ENCODE data around the gene RFESD. TPM values are rescaled to one million over a fixed set of nuclear protein-coding genes. Genes with fewer than 3 reads are reported as not detected.
"Not testable (repeated sequence)": the region's sequence is repeated elsewhere in the genome, so short reads cannot be mapped to it uniquely, and the experiment has no call there.

The RFESD gene
- total and polyA plus RNA-seq, 2 donors (not counting 1 experiment from before 2014, with no cell fraction given), result 1.5 to 1.9 TPM

DNA sequence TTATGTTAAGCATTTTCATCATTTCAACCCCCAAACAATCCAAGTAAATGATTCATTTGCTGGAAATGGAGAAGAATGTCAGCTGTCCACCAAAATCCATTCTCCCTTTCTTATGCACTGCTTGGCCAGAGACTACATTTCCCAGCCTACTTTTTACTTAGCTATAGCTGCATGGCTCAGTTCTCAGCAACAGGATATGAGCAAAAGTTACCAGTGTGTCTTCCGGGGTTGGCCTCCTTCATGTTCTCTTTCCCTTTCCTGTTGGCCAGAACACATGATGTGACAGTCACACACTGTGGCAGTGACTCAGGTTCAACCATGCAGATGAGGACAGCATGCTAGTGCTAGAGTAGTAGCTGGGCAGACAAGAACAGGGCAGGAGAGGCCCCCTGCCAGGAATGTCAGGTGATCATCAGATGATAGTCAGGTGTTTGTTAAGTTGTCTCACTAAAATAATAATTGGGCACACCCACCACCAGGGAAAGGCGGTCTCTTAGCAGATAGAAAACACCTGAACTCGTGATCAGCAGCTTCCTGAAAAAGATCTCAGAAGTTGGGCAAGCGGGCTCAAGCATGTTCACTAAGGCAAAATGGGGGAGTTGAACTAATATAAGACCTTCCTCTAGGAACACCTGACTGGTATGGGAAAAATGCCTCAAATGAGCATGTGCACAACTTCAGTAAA lies 14.4 kb upstream of the RFESD start:
- H3K36me3 ChIP-seq (replicated peaks in 1 of 2; ENCODE audit: control extremely low read depth in 1 of 2, control insufficient read depth in 1 of 2, extremely low read depth in 1 of 2, insufficient read depth in 2 of 2, low read length in 1 of 2), result no peaks in the 10 kb centered on the region
- peaks cover 4% of the 10 kb centered on the region for H3K27me3 Mint-ChIP-seq
- H3K4me3 ChIP-seq (ENCODE audit: control extremely low read depth in 1 of 5, extremely low read depth in 1 of 5, insufficient read depth in 1 of 5, low read depth in 2 of 5, low read length in 4 of 5), result no peak overlapping the region
- WGBS (ENCODE audit: insufficient coverage), result 0% methylated on average over 1 of the region's 4 CpGs
- TF ChIP-seq, protein P1, sequence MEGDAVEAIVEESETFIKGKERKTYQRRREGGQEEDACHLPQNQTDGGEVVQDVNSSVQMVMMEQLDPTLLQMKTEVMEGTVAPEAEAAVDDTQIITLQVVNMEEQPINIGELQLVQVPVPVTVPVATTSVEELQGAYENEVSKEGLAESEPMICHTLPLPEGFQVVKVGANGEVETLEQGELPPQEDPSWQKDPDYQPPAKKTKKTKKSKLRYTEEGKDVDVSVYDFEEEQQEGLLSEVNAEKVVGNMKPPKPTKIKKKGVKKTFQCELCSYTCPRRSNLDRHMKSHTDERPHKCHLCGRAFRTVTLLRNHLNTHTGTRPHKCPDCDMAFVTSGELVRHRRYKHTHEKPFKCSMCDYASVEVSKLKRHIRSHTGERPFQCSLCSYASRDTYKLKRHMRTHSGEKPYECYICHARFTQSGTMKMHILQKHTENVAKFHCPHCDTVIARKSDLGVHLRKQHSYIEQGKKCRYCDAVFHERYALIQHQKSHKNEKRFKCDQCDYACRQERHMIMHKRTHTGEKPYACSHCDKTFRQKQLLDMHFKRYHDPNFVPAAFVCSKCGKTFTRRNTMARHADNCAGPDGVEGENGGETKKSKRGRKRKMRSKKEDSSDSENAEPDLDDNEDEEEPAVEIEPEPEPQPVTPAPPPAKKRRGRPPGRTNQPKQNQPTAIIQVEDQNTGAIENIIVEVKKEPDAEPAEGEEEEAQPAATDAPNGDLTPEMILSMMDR (IDR thresholded peaks at IDR 0.05), result no peak
- no peak for TF ChIP-seq EZH2 (IDR thresholded peaks at IDR 0.05; ENCODE audit: borderline replicate concordance, insufficient read depth, low read depth, low read length, poor library complexity, severe bottlenecking)
- POLR2A ChIA-PET, result interaction anchor here (0.8 to 0.9 kb wide), 2 partner anchors 8 to 15 kb away, joined by 3 to 4 read pairs; partner anchors contain the start of gene RFESD
- no peaks in the 10 kb centered on the region for H3K27me3 ChIP-seq (replicated peaks in 1 of 4; ENCODE audit: control extremely low read depth in 1 of 4, control insufficient read depth in 3 of 4, insufficient read depth in 4 of 4, low read length in 3 of 4)
- H2AFZ ChIP-seq (ENCODE audit: insufficient read depth, low read depth, low read length, poor library complexity, severe bottlenecking), result peak overlapping the region; percentile 64
- H3K27ac Mint-ChIP-seq, result peak overlapping the region; percentile 83
- H3K4me2 ChIP-seq (replicated peaks; ENCODE audit: low read depth, low read length, poor library complexity, severe bottlenecking), result peak overlapping the region; percentile 6
- intact Hi-C loops (cut with micrococcal nuclease), result no loop called here
- H3K9ac ChIP-seq (ENCODE audit: low read length), result no peak overlapping the region
- no peaks in the 10 kb centered on the region for H3K79me2 ChIP-seq (ENCODE audit: control insufficient read depth, insufficient read depth, low read length)
- CTCF ChIA-PET, result interaction anchor here (0.8 to 2.6 kb wide), 5 partner anchors 10 to 149 kb away, joined by 3 to 17 read pairs (median 4); partner anchors contain the start of gene RFESD
- H3K4me1 Mint-ChIP-seq, result peaks cover 11% of the 10 kb centered on the region
- no peak overlapping the region for H3K4me3 Mint-ChIP-seq
- H3K9me3 Mint-ChIP-seq (ENCODE audit: insufficient read depth), result peaks cover 2% of the 10 kb centered on the region
- H3K4me1 ChIP-seq (ENCODE audit: control insufficient read depth in 2 of 2, insufficient read depth in 2 of 2, low read length in 2 of 2), result peaks cover 7 to 9% of the 10 kb centered on the region in 2 donors
- peak; percentile 68 for DNase-seq
- ATAC-seq (ENCODE audit: low read depth), result peak; percentile 95
- H3K27ac ChIP-seq (ENCODE audit: low read length in 2 of 2), result peak overlapping the region in 1 of 2 donors; percentile 10
- peaks cover 0 to 5% (median 3%) of the 10 kb centered on the region in 3 donors for H3K9me3 ChIP-seq (ENCODE audit: control extremely low read depth in 1 of 3, control insufficient read depth in 2 of 3, insufficient read depth in 1 of 3, low read length in 2 of 3)
- no peaks in the 10 kb centered on the region for H4K20me1 ChIP-seq (ENCODE audit: control insufficient read depth, insufficient read depth, low read length, poor library complexity, severe bottlenecking)

DNA sequence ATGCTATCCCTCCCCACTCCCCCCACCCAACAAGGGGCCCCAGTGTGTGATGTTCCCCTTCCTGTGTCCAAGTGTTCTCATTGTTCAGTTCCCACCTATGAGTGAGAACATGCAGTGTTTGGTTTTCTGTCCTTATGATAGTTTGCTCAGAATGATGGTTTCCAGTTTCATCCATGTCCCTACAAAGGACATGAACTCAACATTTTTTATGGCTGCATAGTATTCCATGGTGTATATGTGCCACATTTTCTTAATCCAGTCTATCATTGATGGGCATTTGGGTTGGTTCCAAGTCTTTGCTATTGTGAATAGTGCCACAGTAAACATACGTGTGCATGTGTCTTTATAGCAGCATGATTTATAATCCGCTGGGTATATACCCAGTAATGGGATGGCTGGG lies 13.6 kb upstream of the RFESD start:
- peaks cover 11% of the 10 kb centered on the region for H3K4me1 Mint-ChIP-seq
- WGBS (ENCODE audit: insufficient coverage), result no CpG with 5 or more reads among the region's 2 CpGs
- not testable (repeated sequence) for ATAC-seq (ENCODE audit: low read depth)

More for the DNA sequence above, 13.6 kb upstream of the RFESD start:
- H4K20me1 ChIP-seq (ENCODE audit: control insufficient read depth, insufficient read depth, low read length, poor library complexity, severe bottlenecking); H3K4me3 ChIP-seq (ENCODE audit: control extremely low read depth in 1 of 5, extremely low read depth in 1 of 5, insufficient read depth in 1 of 5, low read depth in 2 of 5, low read length in 4 of 5); H3K27ac Mint-ChIP-seq; H3K9ac ChIP-seq (ENCODE audit: low read length); DNase-seq; H3K79me2 ChIP-seq (ENCODE audit: control insufficient read depth, insufficient read depth, low read length); H3K36me3 ChIP-seq (replicated peaks in 1 of 2; ENCODE audit: control extremely low read depth in 1 of 2, control insufficient read depth in 1 of 2, extremely low read depth in 1 of 2, insufficient read depth in 2 of 2, low read length in 1 of 2); H3K27ac ChIP-seq (ENCODE audit: low read length in 2 of 2); intact Hi-C loops (cut with micrococcal nuclease); H3K9me3 Mint-ChIP-seq (ENCODE audit: insufficient read depth); H3K4me3 Mint-ChIP-seq; H3K4me1 ChIP-seq (ENCODE audit: control insufficient read depth in 2 of 2, insufficient read depth in 2 of 2, low read length in 2 of 2); H3K4me2 ChIP-seq (replicated peaks; ENCODE audit: low read depth, low read length, poor library complexity, severe bottlenecking); H2AFZ ChIP-seq (ENCODE audit: insufficient read depth, low read depth, low read length, poor library complexity, severe bottlenecking); H3K27me3 Mint-ChIP-seq; H3K9me3 ChIP-seq (ENCODE audit: control extremely low read depth in 1 of 3, control insufficient read depth in 2 of 3, insufficient read depth in 1 of 3, low read length in 2 of 3); H3K27me3 ChIP-seq (replicated peaks in 1 of 4; ENCODE audit: control extremely low read depth in 1 of 4, control insufficient read depth in 3 of 4, insufficient read depth in 4 of 4, low read length in 3 of 4); CTCF ChIA-PET: not testable (repeated sequence)
- POLR2A ChIA-PET, result interaction anchor here (0.9 kb wide), 1 partner anchor 9 kb away, joined by 3 read pairs; no protein-coding TSS in a partner anchor
